ENCODE measurements around the gene IPCEF1.

Gene IPCEF1, protein sequence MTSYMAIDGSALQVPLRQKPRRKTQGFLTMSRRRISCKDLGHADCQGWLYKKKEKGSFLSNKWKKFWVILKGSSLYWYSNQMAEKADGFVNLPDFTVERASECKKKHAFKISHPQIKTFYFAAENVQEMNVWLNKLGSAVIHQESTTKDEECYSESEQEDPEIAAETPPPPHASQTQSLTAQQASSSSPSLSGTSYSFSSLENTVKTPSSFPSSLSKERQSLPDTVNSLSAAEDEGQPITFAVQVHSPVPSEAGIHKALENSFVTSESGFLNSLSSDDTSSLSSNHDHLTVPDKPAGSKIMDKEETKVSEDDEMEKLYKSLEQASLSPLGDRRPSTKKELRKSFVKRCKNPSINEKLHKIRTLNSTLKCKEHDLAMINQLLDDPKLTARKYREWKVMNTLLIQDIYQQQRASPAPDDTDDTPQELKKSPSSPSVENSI

GRCh38 chr6:154356690-154357089, at the start of gene IPCEF1:
IPCEF1 (minus strand) TSS chr6:154356803; CDS start chr6:154265947, 90,856 bp downstream.
- no peak for DNase-seq

DNA sequence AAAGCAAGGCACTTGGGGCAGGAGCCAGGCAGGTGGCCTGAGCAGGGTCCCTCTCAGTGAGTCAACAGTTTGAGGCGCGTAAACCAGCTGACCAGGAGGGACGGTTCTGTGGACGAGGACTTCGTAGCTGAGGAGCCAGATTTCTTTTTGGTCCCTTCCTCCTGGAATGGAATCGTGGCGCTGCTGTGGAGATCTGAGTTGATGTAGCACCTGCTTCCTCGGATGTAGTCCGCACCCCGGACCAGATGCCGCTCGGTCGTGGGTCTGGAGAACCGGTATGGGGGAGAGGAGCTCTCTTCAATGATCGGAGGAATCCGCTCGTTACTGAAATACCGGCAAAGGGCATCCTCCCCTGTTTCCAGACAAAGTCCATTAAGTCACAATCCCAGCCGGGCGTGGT, 49.7 kb upstream of the IPCEF1 start:
- DNase-seq: no peak

DNA sequence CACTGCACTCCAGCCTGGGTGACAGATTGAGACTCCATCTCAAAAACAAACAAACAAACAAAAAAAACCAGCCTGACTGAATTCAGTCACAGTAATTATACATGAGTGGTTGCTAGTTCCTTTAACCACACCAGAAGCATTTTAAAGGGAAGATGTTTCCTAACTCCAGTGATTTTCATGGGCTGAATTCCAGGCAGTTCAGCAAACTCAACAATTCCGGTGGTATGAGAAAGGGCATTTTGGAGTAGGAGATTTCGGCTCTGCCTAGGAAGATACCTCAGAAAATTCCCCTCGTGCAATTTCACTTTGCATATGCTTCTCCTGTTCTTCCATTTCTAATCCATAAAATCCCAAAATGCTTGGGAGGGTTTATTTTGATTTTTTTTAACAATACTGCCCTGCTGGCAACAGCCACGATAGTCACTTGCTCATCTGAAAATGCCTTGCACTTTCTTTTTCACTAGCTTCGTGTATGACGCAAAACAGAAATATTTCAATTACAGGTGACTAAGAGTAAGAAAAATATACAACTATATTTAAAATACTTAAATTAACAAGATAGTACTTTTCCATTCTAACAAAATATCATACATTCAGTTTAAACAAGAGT, 48.3 kb upstream of the IPCEF1 start:
- DNase-seq: no peak

DNA sequence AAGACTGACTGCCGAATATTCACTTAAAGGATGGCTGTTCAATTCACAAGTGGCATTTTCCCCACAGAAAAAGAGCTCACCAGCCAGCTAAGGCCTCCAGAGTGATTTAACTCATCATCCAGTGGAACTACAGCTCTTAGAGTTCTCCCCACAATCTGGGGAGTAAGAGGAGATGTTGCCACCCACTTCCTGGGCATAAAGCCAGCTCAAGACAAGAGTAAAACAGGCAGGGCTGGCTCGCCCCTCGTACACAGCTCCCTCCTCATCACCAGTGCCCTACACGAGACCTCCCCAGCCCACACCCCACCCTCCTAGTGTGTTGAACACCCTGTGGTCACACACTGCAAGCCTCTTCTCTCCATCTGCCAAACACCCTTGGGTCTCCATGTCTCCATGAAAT, 47.2 kb upstream of the IPCEF1 start:
- no peak for DNase-seq

DNA sequence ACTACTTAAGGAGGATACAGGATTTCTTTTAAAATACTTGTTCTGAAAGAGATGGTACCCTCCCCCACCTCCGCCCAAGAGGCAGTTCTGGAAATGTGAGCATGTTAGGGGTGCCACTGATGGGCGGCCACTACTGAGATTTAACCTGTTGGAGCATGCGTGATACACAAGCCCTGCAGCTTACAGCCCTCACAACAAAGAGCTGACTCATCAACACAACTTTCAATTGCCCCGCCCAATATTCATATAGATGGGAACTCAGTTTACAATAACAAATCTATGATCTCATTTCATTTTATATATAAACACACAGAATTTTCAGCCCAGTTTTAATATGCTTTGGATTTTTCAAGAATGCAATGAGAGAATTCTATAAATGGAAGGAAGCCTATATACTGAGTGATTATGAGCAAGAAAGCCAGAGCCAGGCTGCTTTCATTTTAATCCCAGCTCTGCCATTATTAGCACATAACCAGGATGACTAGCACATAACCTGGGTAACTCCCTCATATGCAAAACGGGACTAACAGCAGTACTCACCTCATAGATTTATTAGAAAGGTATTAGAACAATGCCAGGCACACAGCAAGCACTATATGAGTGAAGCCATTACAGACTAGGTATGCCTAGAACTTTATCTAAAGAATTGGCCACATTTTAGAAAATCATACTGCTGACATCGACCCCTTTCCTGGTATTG, 45.6 kb upstream of the IPCEF1 start:
- DNase-seq: no peak

- no peak for DNase-seq
These were observed 42.5 kb upstream of the IPCEF1 start for GRCh38 chr6:154399097-154399496.

DNA sequence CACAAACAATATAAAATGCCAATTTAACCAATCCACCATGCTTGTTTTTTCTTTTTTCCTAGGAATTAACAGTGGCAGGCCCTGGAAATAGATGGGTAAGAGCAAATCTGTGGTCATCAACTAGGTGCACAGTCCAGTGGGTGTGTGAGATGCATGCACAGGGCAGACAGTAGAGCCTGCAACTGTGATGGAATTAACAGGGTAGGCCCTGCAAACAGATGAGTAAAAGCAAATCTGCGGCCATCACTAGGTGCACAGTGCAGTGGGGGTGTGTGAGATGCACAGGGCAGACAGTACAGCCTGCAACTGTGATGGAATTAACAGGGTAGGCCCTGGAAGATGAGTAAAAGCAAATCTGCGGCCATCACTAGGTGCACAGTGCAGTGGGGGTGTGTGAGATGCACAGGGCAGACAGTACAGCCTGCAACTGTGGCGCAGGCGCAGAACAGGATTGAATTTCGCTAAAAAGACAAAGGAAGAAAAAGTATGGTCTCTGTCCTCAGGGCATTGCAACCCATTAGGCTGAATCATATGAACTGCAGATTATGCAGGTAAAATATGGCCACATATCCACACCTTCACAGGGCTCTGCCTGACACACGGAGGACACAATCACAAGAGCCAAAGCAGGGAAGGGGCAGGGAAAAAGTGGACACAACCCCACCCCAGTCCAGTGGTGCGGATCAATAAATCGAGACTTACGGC, 41.0 kb upstream of the IPCEF1 start:
- DNase-seq: no peak

- no peak for DNase-seq
These were observed 39.3 kb upstream of the IPCEF1 start for GRCh38 chr6:154395878-154396277.

GRCh38 chr6:154395316-154395715, 38.7 kb upstream of the IPCEF1 start:
- no peak for DNase-seq

DNA sequence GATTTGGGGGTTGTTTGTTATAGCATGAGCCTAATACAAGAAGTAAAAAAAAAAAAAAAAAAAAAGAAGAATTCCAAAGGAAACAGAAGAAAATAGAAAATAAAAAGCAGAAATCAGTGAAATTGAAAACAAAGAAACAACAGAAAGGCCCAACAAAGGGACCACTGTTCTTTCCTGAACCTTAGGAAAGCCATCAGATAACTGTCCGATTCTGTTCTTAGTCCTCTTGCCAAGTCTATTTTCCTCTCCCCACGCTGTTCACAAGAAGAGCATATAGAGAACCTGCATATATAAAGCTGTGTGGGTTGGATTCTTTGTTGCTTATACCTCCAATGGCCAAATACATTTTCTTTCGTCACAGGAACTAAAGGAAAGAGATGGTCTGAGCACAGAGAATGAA, 38.0 kb upstream of the IPCEF1 start:
- no peak for DNase-seq

GRCh38 chr6:154390034-154390433, 33.4 kb upstream of the IPCEF1 start:
- no peak for DNase-seq

GRCh38 chr6:154388803-154389202, 32.2 kb upstream of the IPCEF1 start:
- DNase-seq: no peak

GRCh38 chr6:154386848-154387717, 30.5 kb upstream of the IPCEF1 start:
- no peak for DNase-seq

- DNase-seq: no peak
These were observed 27.6 kb upstream of the IPCEF1 start for GRCh38 chr6:154384191-154384590.

- no peak for DNase-seq
These were observed 26.7 kb upstream of the IPCEF1 start for GRCh38 chr6:154383273-154383672.

- no peak for DNase-seq
These were observed 26.1 kb upstream of the IPCEF1 start for GRCh38 chr6:154382740-154383139.

DNA sequence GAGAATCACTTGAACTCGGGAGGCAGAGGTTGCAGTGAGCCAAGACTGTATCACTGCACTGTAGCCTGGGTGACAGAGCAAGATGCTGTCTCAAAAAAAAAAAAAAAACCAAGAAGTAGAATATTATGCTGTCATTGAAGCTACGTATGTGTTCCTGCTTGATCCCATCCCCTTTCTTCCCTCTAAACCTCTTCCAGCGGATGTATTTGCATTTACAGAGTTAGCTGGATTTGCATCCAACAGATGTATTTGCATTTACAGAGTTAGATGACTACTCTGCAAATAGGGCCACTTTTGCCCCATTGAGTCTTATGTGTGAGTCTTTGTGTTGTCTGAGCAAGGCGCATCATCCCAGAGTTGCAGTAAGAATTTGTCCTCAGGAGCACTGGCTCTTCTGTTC, 24.9 kb upstream of the IPCEF1 start:
- no peak for DNase-seq

- no peak for DNase-seq
These were observed 24.1 kb upstream of the IPCEF1 start for GRCh38 chr6:154380741-154381140.

DNA sequence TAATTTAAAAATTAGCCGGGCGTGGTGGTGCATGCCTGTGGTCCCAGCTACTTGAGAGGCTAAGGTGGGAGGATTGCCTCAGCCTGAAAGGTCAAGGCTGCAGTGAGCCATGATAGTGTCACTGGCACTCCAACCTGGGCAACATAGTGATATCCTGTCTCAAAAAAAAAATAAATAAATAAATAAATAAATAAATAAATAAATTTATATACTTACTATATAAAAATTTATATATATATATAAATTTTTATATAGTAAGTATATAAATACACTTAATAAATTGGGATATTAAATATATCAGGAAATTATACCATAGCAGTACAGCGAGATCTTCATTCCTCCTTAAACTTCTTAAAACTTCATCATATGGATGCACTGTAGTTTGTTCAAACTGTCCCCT, 23.0 kb upstream of the IPCEF1 start:
- DNase-seq: no peak

GRCh38 chr6:154378518-154378917, 21.9 kb upstream of the IPCEF1 start:
- no peak for DNase-seq

GRCh38 chr6:154377726-154378125, 21.1 kb upstream of the IPCEF1 start:
- DNase-seq: no peak

DNA sequence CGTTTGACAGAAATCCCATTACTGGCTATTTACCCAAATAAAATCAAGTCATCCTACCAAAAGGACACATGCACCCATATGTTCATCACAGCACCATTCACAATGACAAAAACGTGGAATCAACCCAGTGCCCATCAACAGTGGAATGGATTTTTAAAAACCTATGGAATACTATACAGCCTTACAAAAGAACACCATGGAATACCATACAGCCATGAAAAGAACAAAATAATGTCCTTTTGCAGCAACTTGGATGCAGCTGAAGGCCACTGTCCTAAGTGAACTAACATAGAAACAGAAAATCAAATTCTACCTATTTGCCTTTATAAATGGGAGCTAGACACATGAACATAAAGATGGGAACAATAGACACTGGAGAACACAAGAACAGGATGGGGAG, 17.4 kb upstream of the IPCEF1 start:
- no peak for DNase-seq
